CD4-positive, alpha-beta T cell (primary cell): ENCODE measurements around the gene ACAD8. TPM values are rescaled to one million over a fixed set of nuclear protein-coding genes. Genes with fewer than 3 reads are reported as not detected.

ENCODE experiments used
- ATAC-seq: fragments of 200-7000 bp; cut with Tn5 transposase; one replicate; pipeline ENCODE4 v1.10.0; 2022; ENCODE audit warnings: mild to moderate bottlenecking; ENCODE audit not compliant: poor library complexity
- CTCF ChIA-PET: fragments of 350-600 bp; sonication (Branson Sonifier 250); formaldehyde crosslinking; loops from one replicate; lab custom pipeline; 2021; ENCODE audit warnings: antibody characterized with exemption, inconsistent platforms; lab: Charles Lee
- POLR2A ChIA-PET: fragments of 350-600 bp; sonication (Branson Sonifier 250); formaldehyde crosslinking; loops from one replicate; lab custom pipeline; 2021; ENCODE audit warnings: antibody characterized with exemption, inconsistent platforms; lab: Charles Lee
- DNase-seq, 14 experiments: peaks; one replicate each; pipeline ENCODE4 v3.0.0-alpha.2; 2013 to 2020; ENCODE audit warnings: mixed read lengths in 2 of 14
- H3K27ac ChIP-seq, 2 donors: one replicate each; pipeline versions ENCODE4 v1.5.1 to v1.7.0; 2013; ENCODE audit warnings: low read length in 2 of 2, low read depth in 1 of 2, mild to moderate bottlenecking in 1 of 2
- H3K27me3 ChIP-seq, 2 experiments: 1 replicate in 1 of 2; 2 replicates in 1 of 2; pipeline versions ENCODE4 v1.6.1 to v1.7.0; 2013; ENCODE audit warnings: low read length in 2 of 2, control low read depth in 1 of 2, mild to moderate bottlenecking in 1 of 2, moderate library complexity in 1 of 2; ENCODE audit not compliant: insufficient read depth in 2 of 2, control insufficient read depth in 1 of 2
- H3K36me3 ChIP-seq: one replicate; pipeline ENCODE4 v1.6.1; 2013; ENCODE audit warnings: low read length, control low read depth; ENCODE audit not compliant: insufficient read depth
- H3K4me1 ChIP-seq: one replicate; pipeline ENCODE4 v1.6.1; 2013; ENCODE audit warnings: low read length, control low read depth; ENCODE audit not compliant: insufficient read depth
- H3K4me3 ChIP-seq: one replicate; pipeline ENCODE4 v1.5.1; 2013; ENCODE audit warnings: mild to moderate bottlenecking, low read length, moderate library complexity
- H3K9me3 ChIP-seq, 2 experiments: 1 replicate in 1 of 2; 2 replicates in 1 of 2; pipeline versions ENCODE4 v1.6.1 to v1.7.0; 2013; ENCODE audit warnings: low read length in 2 of 2, mild to moderate bottlenecking in 2 of 2, control low read depth in 1 of 2, moderate library complexity in 1 of 2; ENCODE audit not compliant: control insufficient read depth in 1 of 2, insufficient read depth in 1 of 2
- H3K27ac Mint-ChIP-seq: one replicate; pipeline ENCODE4 v1.8.0; 2020; ENCODE audit warnings: mixed read lengths
- H3K27me3 Mint-ChIP-seq: one replicate; pipeline ENCODE4 v1.8.0; 2021; ENCODE audit warnings: mixed read lengths
- H3K36me3 Mint-ChIP-seq: one replicate; pipeline ENCODE4 v1.8.0; 2021; ENCODE audit warnings: low read depth, mixed read lengths
- H3K4me1 Mint-ChIP-seq: one replicate; pipeline ENCODE4 v1.8.0; 2021; ENCODE audit warnings: low read depth, mixed read lengths
- H3K4me3 Mint-ChIP-seq: one replicate; pipeline ENCODE4 v1.8.0; 2020; ENCODE audit warnings: mild to moderate bottlenecking, mixed read lengths
- H3K9me3 Mint-ChIP-seq: one replicate; pipeline ENCODE4 v1.8.0; 2020; ENCODE audit warnings: mixed read lengths
- CTCF ChIP-seq: fragments of 200-600 bp; IDR thresholded peaks from one replicate; pipeline ENCODE4 v1.8.0; 2022; ENCODE audit warnings: antibody characterized with exemption, mild to moderate bottlenecking
- intact Hi-C, 2 experiments: fragments of 100-400 bp; cut with DNase I in 1 of 2; cut with micrococcal nuclease in 1 of 2; formaldehyde crosslinking; loops; one replicate each; pipeline versions ENCODE4 v1.15.1 to v1.9.0; 2023 to 2025; cut with DNase I, micrococcal nuclease
- total RNA-seq, 174 experiments: library from RNA in 2 of 174; stranded (reverse) in 2 of 174; gene quantifications; one replicate each; pipeline ENCODE4 v1.2.3 and lab custom pipeline; 2021 to 2026

ACAD8 gene
- total RNA-seq, 2 experiments from 2014 or later, result 15.0 to 16.3 TPM

- Histone ChIP-seq H3K4me3 (no peak overlapping the region), H3K27me3 (no peaks in the 10 kb centered on the region), H3K4me1 (no peaks in the 10 kb centered on the region), H3K36me3 (peaks cover 88% of the 10 kb centered on the region), H3K27ac (no peak overlapping the region), H3K9me3 (no peaks in the 10 kb centered on the region)
- Mint-ChIP-seq H3K27ac (no peak overlapping the region), H3K9me3 (no peaks in the 10 kb centered on the region), H3K27me3 (no peaks in the 10 kb centered on the region), H3K4me3 (no peak overlapping the region), H3K4me1 (no peaks in the 10 kb centered on the region), H3K36me3 (peaks cover 86% of the 10 kb centered on the region)
- intact Hi-C loops, result loop anchor here in 1 of 2 experiments (2.0 kb wide), 1 partner anchor 36 kb away; no protein-coding TSS in a partner anchor
- no peak for DNase-seq
- ChIA-PET POLR2A (interaction anchor here (0.8 kb wide), 1 partner anchor 12 kb away, joined by 3 read pairs; no protein-coding TSS in a partner anchor), CTCF (no interaction called here)
- no peak for TF ChIP-seq CTCF
- no peak for ATAC-seq
Observed at GRCh38 chr11:134242376-134242775, 11.0 kb upstream of the ACAD8 start.

- Mint-ChIP-seq H3K27ac (peak overlapping the region; percentile 25), H3K4me3 (no peak overlapping the region), H3K9me3 (no peaks in the 10 kb centered on the region), H3K36me3 (peaks cover 91% of the 10 kb centered on the region), H3K4me1 (no peaks in the 10 kb centered on the region), H3K27me3 (no peaks in the 10 kb centered on the region)
- no peak for TF ChIP-seq CTCF
- Histone ChIP-seq H3K27me3 (no peaks in the 10 kb centered on the region), H3K36me3 (peaks cover 92% of the 10 kb centered on the region), H3K4me3 (no peak overlapping the region), H3K4me1 (no peaks in the 10 kb centered on the region), H3K27ac (no peak overlapping the region), H3K9me3 (no peaks in the 10 kb centered on the region)
- ChIA-PET CTCF (interaction anchor here (1.1 to 1.8 kb wide), 4 partner anchors 11 to 37 kb away, joined by 3 to 8 read pairs (median 5); partner anchors contain the start of gene VPS26B), POLR2A (interaction anchor here (1.9 kb wide), 1 partner anchor 19 kb away, joined by 19 read pairs; the partner anchor contains the start of genes NCAPD3 and VPS26B)
- intact Hi-C loops, result loop anchor here (2.0 kb wide), 1 partner anchor 37 kb away; no protein-coding TSS in a partner anchor
- no peak for ATAC-seq
- no peak for DNase-seq
Observed at GRCh38 chr11:134243913-134244312, 9.5 kb upstream of the ACAD8 start.

DNA sequence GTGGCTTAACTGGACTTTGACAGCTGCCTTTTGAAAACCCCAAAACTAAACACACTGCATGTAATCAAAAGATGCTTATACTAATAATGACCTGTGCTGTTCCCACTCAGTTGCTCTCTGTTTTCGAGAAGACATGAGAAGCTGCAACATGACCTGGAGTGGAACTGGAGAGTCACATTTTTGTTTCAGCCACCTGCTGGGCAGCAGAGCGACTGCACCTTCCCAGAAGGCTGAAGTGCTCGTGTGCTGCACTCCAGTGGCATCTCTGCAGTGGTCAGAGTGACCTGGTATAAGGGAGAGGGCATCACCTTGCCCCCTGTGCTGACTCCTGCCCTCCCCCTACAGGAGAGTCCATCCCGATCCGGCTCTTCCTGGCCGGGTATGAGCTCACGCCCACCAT, 8.8 kb upstream of the ACAD8 start:
- Mint-ChIP-seq H3K36me3 (peaks cover 93% of the 10 kb centered on the region), H3K9me3 (no peaks in the 10 kb centered on the region), H3K4me1 (no peaks in the 10 kb centered on the region), H3K27ac (peak overlapping the region; percentile 25), H3K27me3 (no peaks in the 10 kb centered on the region), H3K4me3 (no peak overlapping the region)
- H3K4me1 ChIP-seq, result no peaks in the 10 kb centered on the region
- no peak overlapping the region for H3K4me3 ChIP-seq
- ATAC-seq, result peak; percentile 77
- intact Hi-C loops, result loop anchor here in 1 of 2 experiments (2.0 kb wide), 1 partner anchor 38 kb away; no protein-coding TSS in a partner anchor
- H3K27me3 ChIP-seq, result no peaks in the 10 kb centered on the region
- peak; percentile 56 for TF ChIP-seq CTCF
- CTCF ChIA-PET, result interaction anchor here (1.1 to 1.8 kb wide), 4 partner anchors 10 to 37 kb away, joined by 3 to 8 read pairs (median 5); partner anchors contain the start of gene VPS26B
- POLR2A ChIA-PET, result interaction anchor here (1.9 kb wide), 1 partner anchor 20 kb away, joined by 19 read pairs; the partner anchor contains the start of genes NCAPD3 and VPS26B
- peak in 3 of 14 experiments; percentile 22 to 56 (median 53) for DNase-seq
- no peaks in the 10 kb centered on the region for H3K9me3 ChIP-seq
- peaks cover 92% of the 10 kb centered on the region for H3K36me3 ChIP-seq
- no peak overlapping the region for H3K27ac ChIP-seq
